Lung (tissue), 12 donors: ENCODE results near the gene TMEM11. TPM values are rescaled to one million over a fixed set of nuclear protein-coding genes. Genes with fewer than 3 reads are reported as not detected.

Source experiments
- ATAC-seq: fragments of 200-7000 bp; cut with Tn5 transposase; one replicate; pipeline ENCODE4 v1.9.1; 2020; ENCODE audit warnings: moderate number of reproducible peaks; ENCODE audit not compliant: insufficient read depth, low FRiP score
- DNase-seq, 3 donors: peaks; one replicate each; pipeline ENCODE4 v3.0.0-alpha.2; 2013 to 2017
- H3K27ac ChIP-seq, 2 donors: one replicate each; pipeline ENCODE4 v1.5.1; 2013; ENCODE audit warnings: mild to moderate bottlenecking in 2 of 2, moderate library complexity in 2 of 2, control low read depth in 1 of 2, inconsistent platforms in 1 of 2, low read depth in 1 of 2, low read length in 1 of 2
- H3K27me3 ChIP-seq, 3 donors: one replicate each; pipeline ENCODE4 v1.5.1; 2013; ENCODE audit warnings: low read length in 2 of 3; ENCODE audit not compliant: control insufficient read depth in 3 of 3, insufficient read depth in 3 of 3
- H3K36me3 ChIP-seq, 4 donors: one replicate each; pipeline ENCODE4 v1.5.1; 2013; ENCODE audit warnings: low read length in 4 of 4, mild to moderate bottlenecking in 1 of 4, moderate library complexity in 1 of 4; ENCODE audit not compliant: control insufficient read depth in 4 of 4, insufficient read depth in 4 of 4
- H3K4me1 ChIP-seq, 5 donors: one replicate each; pipeline ENCODE4 v1.5.1; 2013; ENCODE audit warnings: low read length in 5 of 5, mild to moderate bottlenecking in 2 of 5, moderate library complexity in 1 of 5; ENCODE audit not compliant: control insufficient read depth in 5 of 5, insufficient read depth in 5 of 5
- H3K4me3 ChIP-seq: one replicate; pipeline ENCODE4 v1.5.1; 2013; ENCODE audit warnings: mild to moderate bottlenecking, control low read depth, moderate library complexity
- H3K9ac ChIP-seq, 2 donors: one replicate each; pipeline ENCODE4 v1.5.1; 2013; ENCODE audit warnings: low read length in 2 of 2, control low read depth in 1 of 2; ENCODE audit not compliant: insufficient read depth in 1 of 2
- H3K9me3 ChIP-seq, 4 donors: one replicate each; pipeline ENCODE4 v1.5.1; 2013; ENCODE audit warnings: low read length in 3 of 4, mild to moderate bottlenecking in 1 of 4, moderate library complexity in 1 of 4; ENCODE audit not compliant: control insufficient read depth in 4 of 4, insufficient read depth in 3 of 4
- WGBS, 2 donors: extraction: QIAGEN DNeasy Blood & Tissue Kit; methylation state at CpG; one replicate each; pipeline ENCODE4 v1.1.7; 2013; 5-methylcytosine and 5-hydroxymethylcytosine counted together
- polyA plus RNA-seq, 2 donors: library from polyadenylated mRNA; stranded (reverse); fragments of 200-250 nt; gene quantifications; one replicate each; pipeline ENCODE4 v1.2.1, GENCODE V29; 2013
- total RNA-seq, 2 donors: library from RNA; depleted of rRNA in 1 of 2; stranded (reverse); fragments of >200 nt in 1 of 2; gene quantifications; one replicate each; pipeline ENCODE4 v1.2.1, GENCODE V29; 2014 to 2021
- TF ChIP-seq, protein P1 (sequence below): IDR thresholded peaks from 2 replicates; pipeline ENCODE4 v1.5.1; 2012; ENCODE audit warnings: mild to moderate bottlenecking; ENCODE audit errors: control extremely low read depth, extremely low read depth
- donor health status: control.
- donor health status: control.
- donor health status: Bipolar disorder and iron deficiency.
- donor health status: healthy.
- donor health status: DM: yes; HTN: yes; CAD: no.

TMEM11 gene
- total and polyA plus RNA-seq, 4 donors: 12.1 to 29.4 (median 27.1) TPM

DNA sequence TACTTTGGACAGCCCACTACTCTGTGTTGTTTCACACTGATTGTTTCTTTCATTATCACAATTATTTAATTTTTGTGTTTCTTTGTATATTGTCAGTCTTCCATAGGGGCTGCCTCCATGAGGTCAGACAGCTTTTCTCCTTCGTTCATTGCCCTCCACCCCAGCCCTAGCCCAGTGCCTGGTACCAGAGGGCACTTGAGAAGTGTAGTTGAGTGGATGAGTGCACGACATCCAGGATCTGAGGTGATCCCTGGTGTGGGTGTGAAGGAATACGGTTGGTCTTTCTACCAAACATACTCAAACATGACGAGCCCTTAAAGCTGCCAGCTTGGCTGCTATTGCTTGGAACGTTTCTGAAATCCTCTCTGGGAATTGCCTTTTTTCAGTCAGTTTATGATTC lies 49.3 kb downstream of the TMEM11 start:
- Histone ChIP-seq H3K9ac (no peak overlapping the region), H3K36me3 (peaks cover 0 to 3% (median 0%) of the 10 kb centered on the region in 4 donors), H3K27me3 (no peaks in the 10 kb centered on the region), H3K4me3 (no peak overlapping the region), H3K27ac (no peak overlapping the region), H3K4me1 (peaks cover 10 to 21% (median 15%) of the 10 kb centered on the region in 5 donors), H3K9me3 (no peaks in the 10 kb centered on the region)
- ATAC-seq (no peak), DNase-seq (no peak)
- 76 to 87% methylated on average over 5 of the region's 5 CpGs for WGBS, 2 donors
- TF ChIP-seq, protein P1, sequence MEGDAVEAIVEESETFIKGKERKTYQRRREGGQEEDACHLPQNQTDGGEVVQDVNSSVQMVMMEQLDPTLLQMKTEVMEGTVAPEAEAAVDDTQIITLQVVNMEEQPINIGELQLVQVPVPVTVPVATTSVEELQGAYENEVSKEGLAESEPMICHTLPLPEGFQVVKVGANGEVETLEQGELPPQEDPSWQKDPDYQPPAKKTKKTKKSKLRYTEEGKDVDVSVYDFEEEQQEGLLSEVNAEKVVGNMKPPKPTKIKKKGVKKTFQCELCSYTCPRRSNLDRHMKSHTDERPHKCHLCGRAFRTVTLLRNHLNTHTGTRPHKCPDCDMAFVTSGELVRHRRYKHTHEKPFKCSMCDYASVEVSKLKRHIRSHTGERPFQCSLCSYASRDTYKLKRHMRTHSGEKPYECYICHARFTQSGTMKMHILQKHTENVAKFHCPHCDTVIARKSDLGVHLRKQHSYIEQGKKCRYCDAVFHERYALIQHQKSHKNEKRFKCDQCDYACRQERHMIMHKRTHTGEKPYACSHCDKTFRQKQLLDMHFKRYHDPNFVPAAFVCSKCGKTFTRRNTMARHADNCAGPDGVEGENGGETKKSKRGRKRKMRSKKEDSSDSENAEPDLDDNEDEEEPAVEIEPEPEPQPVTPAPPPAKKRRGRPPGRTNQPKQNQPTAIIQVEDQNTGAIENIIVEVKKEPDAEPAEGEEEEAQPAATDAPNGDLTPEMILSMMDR: no peak

DNA sequence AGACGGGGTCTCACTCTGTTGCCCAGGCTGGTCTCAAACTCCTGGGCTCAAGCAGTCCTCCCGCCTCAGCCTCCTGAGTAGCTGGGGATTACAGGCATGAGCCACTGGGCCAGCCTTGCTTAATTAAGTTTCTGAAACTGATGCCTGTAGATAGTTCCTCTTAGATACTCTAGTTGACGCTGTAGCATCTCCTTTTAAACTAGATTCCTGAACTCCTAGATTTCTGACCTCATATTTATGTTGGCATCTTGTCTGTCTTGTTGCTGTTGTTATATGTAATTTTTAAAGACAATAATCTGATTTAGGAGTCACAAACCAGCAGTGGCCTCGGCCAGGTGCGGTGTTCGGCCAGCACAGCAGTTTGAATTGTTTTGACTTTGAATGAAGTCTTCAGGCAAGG lies 49.7 kb downstream of the TMEM11 start:
- 85 to 93% methylated on average over 6 of the region's 6 CpGs for WGBS, 2 donors
- Histone ChIP-seq H3K9me3 (no peaks in the 10 kb centered on the region), H3K27ac (no peak overlapping the region), H3K9ac (no peak overlapping the region), H3K4me1 (peaks cover 10 to 17% (median 11%) of the 10 kb centered on the region in 5 donors), H3K4me3 (no peak overlapping the region), H3K27me3 (no peaks in the 10 kb centered on the region), H3K36me3 (peaks cover 0 to 3% (median 0%) of the 10 kb centered on the region in 4 donors)
- no peak for ATAC-seq
- TF ChIP-seq, protein P1: no peak
- no peak for DNase-seq

DNA sequence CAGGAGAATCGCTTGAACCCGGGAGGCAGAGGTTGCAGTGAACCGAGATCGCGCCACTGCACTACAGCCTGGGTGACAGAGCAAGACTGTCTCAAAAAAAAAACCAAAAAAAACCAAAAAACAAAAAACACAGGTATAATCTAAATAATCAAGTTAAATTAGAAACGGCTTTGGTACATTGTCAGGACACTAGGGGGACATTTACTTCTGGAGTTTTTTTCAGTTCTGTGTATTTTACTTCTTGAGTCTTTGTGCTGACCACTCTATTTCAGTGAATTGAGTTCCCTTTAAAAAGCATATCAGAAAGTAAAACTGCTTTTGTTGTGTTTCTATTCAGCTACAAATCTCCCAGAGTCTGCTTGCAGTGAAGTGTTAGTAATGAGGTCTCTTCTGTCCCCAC lies 50.9 kb downstream of the TMEM11 start:
- peak overlapping the region in 1 of 2 donors; percentile 27 for H3K9ac ChIP-seq
- H3K4me3 ChIP-seq: no peak overlapping the region
- ATAC-seq: no peak
- H3K27ac ChIP-seq: no peak overlapping the region
- H3K4me1 ChIP-seq: peaks cover 9 to 13% (median 10%) of the 10 kb centered on the region in 5 donors
- no peak for DNase-seq
- no peaks in the 10 kb centered on the region for H3K27me3 ChIP-seq
- no peaks in the 10 kb centered on the region for H3K36me3 ChIP-seq
- H3K9me3 ChIP-seq: no peaks in the 10 kb centered on the region
- 97 to 98% methylated on average over 6 of the region's 6 CpGs for WGBS, 2 donors
- TF ChIP-seq, protein P1: no peak

DNA sequence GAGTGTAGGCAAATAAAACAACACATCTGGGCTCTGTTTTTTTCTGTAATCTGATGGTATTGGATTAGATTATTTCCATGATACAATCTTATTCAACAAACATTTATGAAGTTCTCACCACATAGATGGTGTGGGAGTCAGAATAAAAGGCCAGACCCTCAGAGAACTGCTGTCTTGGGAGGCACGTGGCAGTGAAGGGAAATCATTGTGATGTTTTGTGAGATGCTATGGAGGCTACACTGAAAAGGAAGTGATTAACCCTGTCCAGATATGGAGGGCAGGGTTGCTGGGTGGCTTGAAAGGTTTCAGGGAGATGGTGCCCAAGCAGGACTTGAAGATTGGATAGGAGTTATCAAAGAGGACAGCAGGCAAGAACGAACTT lies 51.6 kb downstream of the TMEM11 start:
- 66 to 69% methylated on average over 2 of the region's 2 CpGs for WGBS, 2 donors
- Histone ChIP-seq H3K9me3 (no peaks in the 10 kb centered on the region), H3K4me3 (no peak overlapping the region), H3K27me3 (no peaks in the 10 kb centered on the region), H3K4me1 (peaks cover 7 to 10% (median 8%) of the 10 kb centered on the region in 5 donors), H3K9ac (no peak overlapping the region), H3K36me3 (no peaks in the 10 kb centered on the region), H3K27ac (peak overlapping the region; percentile 35 to 57)
- ATAC-seq (no peak), DNase-seq (no peak)
- TF ChIP-seq, protein P1: no peak
